DLD1 (cell line): ENCODE measurements around the gene CEP350.

Experiments used
- in situ Hi-C: cut with HindIII; loops from 2 replicates; pipeline ENCODE4 v1.10.0; 2017; ENCODE audit warnings: low sequenced_read_pairs

CEP350 gene

DNA sequence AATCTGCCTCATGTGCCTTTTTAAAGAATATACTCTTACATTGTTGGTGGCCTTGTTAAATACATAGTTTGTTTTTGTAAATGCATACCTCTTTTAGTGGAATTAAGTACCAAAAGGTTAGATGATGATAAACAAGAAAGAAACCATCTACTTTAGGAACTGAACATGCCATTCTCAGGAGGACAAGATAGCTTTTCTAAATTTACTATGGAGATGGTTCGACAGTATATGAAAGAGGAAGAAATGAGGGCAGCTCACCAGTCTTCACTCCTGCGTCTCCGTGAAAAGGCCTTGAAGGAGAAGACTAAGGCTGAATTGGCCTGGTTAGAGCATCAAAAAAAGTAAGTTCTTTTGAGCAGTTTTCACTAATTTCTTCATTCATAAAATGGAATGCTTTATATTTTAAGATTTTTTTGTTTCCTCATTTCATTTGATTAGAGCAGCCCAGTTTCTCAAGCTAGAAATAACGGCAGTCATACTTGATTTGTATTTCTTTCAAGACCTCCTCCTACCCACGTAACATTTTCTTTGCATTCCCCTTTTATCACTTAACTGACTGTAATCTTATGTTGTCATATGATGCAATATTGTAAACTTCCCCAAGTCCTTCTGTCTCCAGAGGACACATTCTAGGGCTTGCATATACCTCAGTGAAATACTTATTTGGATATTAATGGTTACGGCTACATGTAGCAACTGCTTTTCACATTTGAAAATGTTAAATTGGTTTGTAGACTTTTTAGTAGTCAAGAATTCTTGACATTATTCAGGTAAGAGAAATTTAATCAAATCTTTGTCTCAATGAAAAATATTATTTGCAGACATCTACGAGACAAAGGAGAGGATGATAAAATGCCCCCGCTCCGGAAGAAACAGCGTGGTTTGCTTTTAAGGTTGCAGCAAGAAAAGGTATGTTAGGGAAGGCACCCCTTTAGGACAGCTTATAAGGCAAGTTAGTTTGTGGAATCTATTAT is 99.3 kb downstream of the CEP350 start:
- in situ Hi-C loops, result no loop called here

GRCh38 chr1:180057883-180058396 is 103.3 kb downstream of the CEP350 start:
- in situ Hi-C loops, result no loop called here

DNA sequence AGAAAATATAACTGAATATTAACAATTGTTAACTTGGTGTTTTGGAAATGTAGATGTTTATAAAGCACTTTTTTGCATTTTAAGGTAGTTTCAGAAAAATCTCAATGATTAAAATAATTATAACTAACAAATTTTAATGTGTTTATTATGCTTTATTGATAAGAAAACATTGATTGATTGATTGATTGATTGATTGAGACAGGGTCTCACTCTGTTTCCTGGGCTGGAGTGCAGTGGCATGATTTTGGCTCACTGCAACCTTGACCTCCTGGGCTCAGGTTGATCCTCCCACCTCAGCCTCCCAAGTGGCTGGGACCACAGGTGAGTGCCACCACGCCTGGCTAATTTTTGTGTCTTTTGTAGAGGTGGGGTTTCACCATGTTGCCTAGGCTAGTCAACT is 106.4 kb downstream of the CEP350 start:
- in situ Hi-C loops, result no loop called here

GRCh38 chr1:180062452-180062971 is 107.9 kb downstream of the CEP350 start:
- in situ Hi-C loops, result no loop called here

- in situ Hi-C loops, result no loop called here
Measured at GRCh38 chr1:180065408-180065807, 110.8 kb downstream of the CEP350 start.

DNA sequence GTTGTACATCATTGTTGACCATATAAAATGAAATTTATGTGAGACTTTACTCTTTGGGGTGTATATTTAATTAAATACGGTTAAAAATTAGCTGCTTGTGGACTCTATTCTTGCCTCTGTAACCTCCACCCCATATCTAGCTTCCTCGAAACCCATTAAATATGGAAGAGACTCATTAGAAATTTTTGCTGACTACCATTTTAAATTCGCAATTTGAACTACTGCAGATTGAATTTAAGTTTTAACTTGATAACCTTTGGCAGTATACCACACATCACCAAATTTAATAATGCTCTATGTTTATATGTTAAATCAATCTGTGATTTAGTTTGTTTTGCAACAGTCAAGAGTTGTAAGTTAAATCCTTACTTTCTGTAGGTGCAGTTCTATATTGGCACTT is 111.5 kb downstream of the CEP350 start:
- in situ Hi-C loops, result no loop called here

DNA sequence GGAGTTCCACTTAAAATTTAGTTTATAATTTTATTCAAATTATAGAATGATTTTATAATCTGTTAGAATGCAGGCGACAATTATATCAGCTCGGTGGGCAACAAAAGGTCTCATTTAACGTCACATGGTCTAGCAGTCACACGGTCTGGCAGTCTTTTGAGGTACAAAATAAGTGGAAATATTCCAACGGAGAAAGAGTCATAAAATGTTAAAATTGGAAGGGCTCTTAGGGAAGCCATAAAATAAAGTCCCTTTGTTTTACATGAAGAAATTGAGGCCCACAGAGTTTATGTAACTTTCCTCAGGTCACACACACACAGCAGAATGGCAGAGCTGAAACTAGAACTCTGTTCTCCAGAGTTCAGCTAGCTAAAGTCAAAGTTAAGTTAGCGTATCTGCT is 115.7 kb downstream of the CEP350 start:
- in situ Hi-C loops, result no loop called here

- in situ Hi-C loops, result no loop called here
Measured at GRCh38 chr1:180071759-180072158, 117.1 kb downstream of the CEP350 start.

DNA sequence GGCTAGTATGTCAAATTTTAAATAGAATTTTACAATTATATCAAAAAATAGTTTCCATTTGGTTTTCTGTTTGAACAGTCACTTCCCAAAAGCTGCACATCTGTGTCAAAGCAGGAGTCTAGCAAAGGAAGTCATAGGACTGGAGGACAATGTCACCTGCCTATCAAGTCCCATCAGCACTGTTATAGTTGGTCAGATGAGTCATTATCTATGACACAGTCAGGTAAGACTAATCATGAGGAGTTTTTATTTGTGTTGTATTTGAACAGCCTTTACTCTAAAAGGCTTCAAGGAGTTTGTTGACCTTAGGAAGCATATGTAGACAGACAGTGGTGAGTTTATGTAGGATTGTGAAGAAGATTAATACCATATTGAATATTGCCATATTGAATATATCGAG is 125.8 kb downstream of the CEP350 start:
- in situ Hi-C loops, result no loop called here

DNA sequence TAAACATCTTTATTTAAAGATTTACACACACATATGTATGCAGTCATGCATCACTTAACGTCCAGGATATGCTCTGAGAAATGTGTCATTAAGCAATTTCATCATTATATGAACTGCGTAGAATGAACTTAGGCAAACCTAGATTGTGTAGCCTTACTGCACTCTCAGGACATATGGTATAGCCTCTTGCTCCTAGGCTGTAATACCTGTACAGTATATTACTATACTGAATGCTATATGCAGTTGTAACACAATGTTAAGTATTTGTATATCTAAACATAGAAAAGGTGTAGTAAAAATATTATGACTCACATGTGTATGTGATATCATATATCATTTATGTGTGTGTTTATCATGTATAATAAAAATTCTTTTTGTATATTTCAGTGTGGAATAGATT is 126.9 kb downstream of the CEP350 start:
- in situ Hi-C loops, result no loop called here

DNA sequence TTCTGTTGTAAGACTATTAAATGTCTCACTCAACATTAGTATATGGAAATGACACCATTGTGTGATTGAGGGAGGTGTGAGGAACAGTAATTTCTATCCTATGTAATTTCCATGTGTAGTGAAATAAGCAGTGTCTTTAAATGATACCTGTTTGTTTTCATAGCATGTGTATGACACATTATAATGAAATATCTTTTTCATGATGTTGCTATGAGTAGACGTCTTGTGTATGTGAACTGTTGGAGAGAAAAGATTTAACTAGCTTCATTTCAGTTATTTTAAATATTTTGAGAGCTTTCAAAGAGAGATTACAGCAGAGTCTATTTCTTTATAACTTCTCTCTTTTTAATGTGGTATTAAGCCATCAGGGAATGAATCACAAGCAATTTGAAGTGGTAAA is 128.6 kb downstream of the CEP350 start:
- in situ Hi-C loops, result no loop called here

DNA sequence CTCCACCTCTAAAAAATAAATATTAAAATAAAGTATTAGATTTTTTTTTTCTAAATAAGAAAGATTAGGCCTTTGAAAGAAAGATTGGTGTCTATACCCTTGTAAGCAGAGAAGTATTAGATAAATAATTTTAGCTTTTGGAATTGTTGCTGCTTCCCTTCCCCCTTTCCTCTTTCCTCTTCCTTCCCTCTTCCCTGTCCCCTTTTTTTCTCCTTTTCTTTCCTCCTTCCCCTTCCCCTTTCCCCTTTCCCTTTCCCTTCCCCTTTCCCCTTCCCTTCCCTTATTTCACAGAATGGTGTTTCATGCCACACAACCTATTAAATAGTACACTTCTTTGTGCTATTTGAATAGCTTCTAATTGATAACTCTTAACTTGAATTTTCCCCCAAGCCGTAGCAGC is 130.3 kb downstream of the CEP350 start:
- in situ Hi-C loops, result no loop called here

DNA sequence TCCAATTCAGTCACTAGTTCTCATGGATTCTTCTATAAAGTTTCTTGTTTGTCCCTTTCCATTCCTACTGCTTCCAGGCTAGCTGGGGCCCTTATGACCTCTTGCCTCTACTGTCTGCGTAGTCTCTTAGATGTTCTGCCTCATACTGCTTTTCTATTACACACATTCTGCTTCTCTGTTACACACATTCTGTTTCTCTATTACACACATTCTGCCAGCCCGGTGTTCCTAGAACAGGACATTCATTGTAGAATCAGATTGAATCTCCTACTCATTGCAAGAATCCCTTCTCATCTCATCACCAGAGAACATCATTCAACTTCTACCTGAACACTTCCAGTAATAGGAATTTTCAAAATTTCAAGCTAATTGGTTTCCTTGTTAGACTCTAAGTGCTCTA is 130.7 kb downstream of the CEP350 start:
- in situ Hi-C loops, result no loop called here

GRCh38 chr1:180092931-180093650 is 138.5 kb downstream of the CEP350 start:
- in situ Hi-C loops, result no loop called here

- in situ Hi-C loops, result no loop called here
Measured at GRCh38 chr1:180094705-180095295, 140.2 kb downstream of the CEP350 start.

GRCh38 chr1:180096584-180097325 is 142.1 kb downstream of the CEP350 start:
- in situ Hi-C loops, result no loop called here

DNA sequence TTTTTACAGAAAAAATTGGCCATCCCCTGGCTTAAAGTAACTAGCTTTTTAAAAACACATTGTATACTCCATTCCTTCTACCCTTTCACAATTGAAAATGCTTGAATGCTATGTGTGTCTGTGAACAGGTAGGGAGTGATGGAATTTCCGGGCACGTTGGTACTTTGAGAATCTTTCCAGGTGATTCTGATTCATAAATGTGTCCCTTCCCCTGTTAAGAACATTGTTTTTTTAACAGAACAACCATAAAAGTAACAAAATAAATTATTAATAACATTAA is 142.7 kb downstream of the CEP350 start:
- in situ Hi-C loops, result no loop called here

DNA sequence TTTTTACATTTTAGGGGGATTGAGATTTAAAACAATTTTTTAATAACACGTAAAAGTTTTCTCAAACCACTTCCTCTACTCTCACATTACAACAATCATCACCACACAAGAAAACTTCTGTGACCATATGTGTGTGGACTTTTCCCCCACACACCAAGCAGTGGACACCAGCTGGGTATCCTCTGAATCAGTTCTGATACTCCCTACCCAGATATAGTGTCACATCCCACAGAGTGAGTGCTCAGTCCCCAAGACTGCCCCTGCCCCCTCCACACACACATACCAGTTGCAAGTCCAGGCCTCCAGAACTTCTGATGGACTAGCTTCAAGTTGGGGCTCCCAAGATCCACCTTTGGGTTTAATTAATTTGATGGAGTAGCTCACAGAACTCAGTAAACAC is 146.8 kb downstream of the CEP350 start:
- in situ Hi-C loops, result no loop called here

DNA sequence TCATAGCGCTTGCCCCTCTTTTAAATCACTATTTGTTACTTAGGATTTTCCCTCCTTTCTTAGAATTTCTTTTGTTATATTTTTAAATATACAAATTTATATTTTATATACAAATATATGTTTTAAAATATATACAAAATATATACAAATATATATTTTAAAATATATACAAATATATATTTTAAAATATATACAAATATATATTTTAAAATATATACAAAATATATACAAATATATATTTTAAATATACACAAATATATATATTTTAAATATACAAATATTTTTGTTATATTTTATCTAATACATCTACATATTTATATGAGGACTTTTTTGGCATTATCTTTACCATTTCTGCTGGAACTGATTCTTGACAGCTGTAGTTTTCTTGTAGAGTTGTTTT is 149.2 kb downstream of the CEP350 start:
- in situ Hi-C loops, result no loop called here

- in situ Hi-C loops, result no loop called here
Measured at GRCh38 chr1:180112091-180112490, 157.5 kb downstream of the CEP350 start.
